CD8-positive, alpha-beta memory T cell (primary cell): Measurements from ENCODE around the gene GTF3A. TPM values are rescaled to one million over a fixed set of nuclear protein-coding genes. Genes with fewer than 3 reads are reported as not detected.

Source experiments
- CTCF ChIA-PET: fragments of 350-600 bp; sonication (Branson Sonifier 250); formaldehyde crosslinking; loops from one replicate; lab custom pipeline; 2021; ENCODE audit warnings: antibody characterized with exemption; lab: Charles Lee
- POLR2A ChIA-PET: fragments of 350-600 bp; sonication (Branson Sonifier 250); formaldehyde crosslinking; loops from one replicate; lab custom pipeline; 2021; ENCODE audit warnings: antibody characterized with exemption; lab: Charles Lee
- DNase-seq, 5 donors: peaks; one replicate each; pipeline versions ENCODE4 v3.0.0 to v3.0.0-alpha.2; 2020 to 2022; ENCODE audit warnings: mixed read lengths in 1 of 5
- H3K27ac ChIP-seq: one replicate; pipeline ENCODE4 v1.7.0; 2013; ENCODE audit warnings: low read depth, mild to moderate bottlenecking, low read length, moderate library complexity
- H3K27me3 ChIP-seq: 2 replicates; pipeline ENCODE4 v1.7.0; 2013; ENCODE audit warnings: low read length, mild to moderate bottlenecking; ENCODE audit not compliant: insufficient read depth, poor library complexity, severe bottlenecking
- H3K36me3 ChIP-seq: 2 replicates; pipeline ENCODE4 v1.7.0; 2013; ENCODE audit warnings: mild to moderate bottlenecking, low read length, moderate library complexity; ENCODE audit not compliant: insufficient read depth
- H3K4me1 ChIP-seq: 2 replicates; pipeline ENCODE4 v1.7.0; 2013; ENCODE audit warnings: mild to moderate bottlenecking, low read length, moderate library complexity; ENCODE audit not compliant: insufficient read depth
- H3K4me3 ChIP-seq: 2 replicates; pipeline ENCODE4 v1.7.0; 2013; ENCODE audit warnings: mild to moderate bottlenecking, low read length
- H3K9me3 ChIP-seq: 2 replicates; pipeline ENCODE4 v1.7.0; 2013; ENCODE audit warnings: mild to moderate bottlenecking, low read length
- H3K27ac Mint-ChIP-seq, 8 donors: one replicate each; pipeline ENCODE4 v1.8.0; 2020 to 2021; ENCODE audit warnings: mixed read lengths in 8 of 8, mild to moderate bottlenecking in 6 of 8, inconsistent platforms in 3 of 8, moderate library complexity in 3 of 8
- H3K27me3 Mint-ChIP-seq, 2 donors: one replicate each; pipeline ENCODE4 v1.8.0; 2020 to 2021; ENCODE audit warnings: mixed read lengths in 2 of 2, mild to moderate bottlenecking in 1 of 2, moderate library complexity in 1 of 2
- H3K36me3 Mint-ChIP-seq, 3 donors: one replicate each; pipeline ENCODE4 v1.8.0; 2020 to 2021; ENCODE audit warnings: mixed read lengths in 3 of 3, inconsistent platforms in 1 of 3, mild to moderate bottlenecking in 1 of 3
- H3K4me1 Mint-ChIP-seq, 3 donors: one replicate each; pipeline ENCODE4 v1.8.0; 2020 to 2021; ENCODE audit warnings: mixed read lengths in 3 of 3, inconsistent platforms in 1 of 3, mild to moderate bottlenecking in 1 of 3
- H3K4me3 Mint-ChIP-seq, 7 donors: one replicate each; pipeline ENCODE4 v1.8.0; 2020 to 2021; ENCODE audit warnings: mixed read lengths in 7 of 7, mild to moderate bottlenecking in 6 of 7, moderate library complexity in 4 of 7, inconsistent platforms in 2 of 7
- H3K9me3 Mint-ChIP-seq, 5 donors: one replicate each; pipeline ENCODE4 v1.8.0; 2020 to 2022; ENCODE audit warnings: mixed read lengths in 5 of 5, mild to moderate bottlenecking in 3 of 5, moderate library complexity in 2 of 5, inconsistent platforms in 1 of 5
- polyA plus RNA-seq: library from polyadenylated mRNA; unstranded; fragments of 300-500 nt; fragmentation: Illumina TruSeq; gene quantifications from one replicate; pipeline ENCODE4 v1.2.3, GENCODE V29; 2021
- total RNA-seq, 2 experiments: library from RNA; stranded (reverse); gene quantifications; one replicate each; pipeline ENCODE4 v1.2.3, GENCODE V29; 2021

The GTF3A gene
- total and polyA plus RNA-seq, 3 experiments from 2014 or later: 296 to 606 (median 323) TPM

DNA sequence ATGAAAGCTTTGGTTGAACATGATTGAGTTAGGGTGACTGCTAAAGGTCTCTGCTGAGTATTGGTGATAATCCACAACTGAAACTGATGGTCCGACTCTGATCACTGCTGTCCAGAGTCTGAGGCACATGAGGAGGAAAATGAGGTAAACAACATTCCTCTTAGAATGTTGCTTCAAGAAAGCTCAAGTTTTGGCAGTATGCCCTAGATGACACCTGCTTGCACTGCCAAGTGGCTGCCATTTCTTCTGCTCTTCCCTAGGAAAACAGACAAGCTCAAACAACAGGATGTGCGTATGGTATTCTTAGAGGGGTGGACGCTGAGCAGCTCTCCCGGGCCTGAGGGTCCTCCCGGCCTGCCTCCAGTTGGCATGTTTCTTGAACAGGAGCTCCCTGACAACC lies 41.2 kb downstream of the GTF3A start:
- H3K4me1 Mint-ChIP-seq: peaks cover 0 to 4% (median 0%) of the 10 kb centered on the region in 3 donors
- no peak overlapping the region for H3K4me3 Mint-ChIP-seq
- Histone ChIP-seq H3K9me3 (no peaks in the 10 kb centered on the region), H3K27ac (no peak overlapping the region), H3K36me3 (no peaks in the 10 kb centered on the region), H3K4me3 (no peak overlapping the region), H3K27me3 (no peaks in the 10 kb centered on the region), H3K4me1 (no peaks in the 10 kb centered on the region)
- H3K27me3 Mint-ChIP-seq: peaks cover 2 to 3% of the 10 kb centered on the region in 2 donors
- ChIA-PET CTCF (interaction anchor here (0.8 kb wide), 1 partner anchor 103 kb away, joined by 3 read pairs; no protein-coding TSS in a partner anchor), POLR2A (no interaction called here)
- no peak for DNase-seq
- H3K27ac Mint-ChIP-seq: peak overlapping the region in 2 of 8 donors; percentile 12 to 33
- H3K36me3 Mint-ChIP-seq: peaks cover 0 to 3% (median 0%) of the 10 kb centered on the region in 3 donors
- H3K9me3 Mint-ChIP-seq: no peaks in the 10 kb centered on the region

DNA sequence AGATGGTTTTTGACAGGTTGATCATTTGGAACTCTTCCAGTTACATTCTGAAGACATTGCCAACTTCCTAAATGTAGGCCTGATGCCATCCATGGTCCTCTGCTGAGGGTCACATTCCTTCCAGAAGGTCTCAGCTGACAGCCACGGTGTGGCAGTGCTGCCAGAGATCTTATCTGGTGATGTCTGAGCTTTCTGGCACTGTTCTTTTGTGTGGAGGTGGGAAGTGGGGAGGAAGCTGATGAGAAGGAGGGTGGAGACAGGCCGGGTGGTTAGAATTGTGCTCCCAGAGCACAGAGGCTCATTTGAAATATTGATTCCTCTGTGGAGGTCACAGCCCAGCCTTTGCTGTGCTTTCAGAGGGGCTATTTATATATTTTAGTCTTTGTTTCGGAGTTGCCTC lies 42.1 kb downstream of the GTF3A start:
- H3K27me3 Mint-ChIP-seq: peaks cover 2 to 3% of the 10 kb centered on the region in 2 donors
- H3K27ac Mint-ChIP-seq: peak overlapping the region in 3 of 8 donors; percentile 43 to 95 (median 49)
- ChIA-PET POLR2A (no interaction called here), CTCF (interaction anchor here (0.8 kb wide), 1 partner anchor 104 kb away, joined by 3 read pairs; no protein-coding TSS in a partner anchor)
- H3K36me3 Mint-ChIP-seq: peaks cover 0 to 3% (median 0%) of the 10 kb centered on the region in 3 donors
- no peak overlapping the region for H3K27ac ChIP-seq
- no peaks in the 10 kb centered on the region for H3K27me3 ChIP-seq
- no peaks in the 10 kb centered on the region for H3K36me3 ChIP-seq
- H3K9me3 Mint-ChIP-seq: no peaks in the 10 kb centered on the region
- no peak overlapping the region for H3K4me3 Mint-ChIP-seq
- peaks cover 0 to 4% (median 0%) of the 10 kb centered on the region in 3 donors for H3K4me1 Mint-ChIP-seq
- DNase-seq: no peak
- no peaks in the 10 kb centered on the region for H3K9me3 ChIP-seq
- H3K4me1 ChIP-seq: no peaks in the 10 kb centered on the region
- H3K4me3 ChIP-seq: no peak overlapping the region

DNA sequence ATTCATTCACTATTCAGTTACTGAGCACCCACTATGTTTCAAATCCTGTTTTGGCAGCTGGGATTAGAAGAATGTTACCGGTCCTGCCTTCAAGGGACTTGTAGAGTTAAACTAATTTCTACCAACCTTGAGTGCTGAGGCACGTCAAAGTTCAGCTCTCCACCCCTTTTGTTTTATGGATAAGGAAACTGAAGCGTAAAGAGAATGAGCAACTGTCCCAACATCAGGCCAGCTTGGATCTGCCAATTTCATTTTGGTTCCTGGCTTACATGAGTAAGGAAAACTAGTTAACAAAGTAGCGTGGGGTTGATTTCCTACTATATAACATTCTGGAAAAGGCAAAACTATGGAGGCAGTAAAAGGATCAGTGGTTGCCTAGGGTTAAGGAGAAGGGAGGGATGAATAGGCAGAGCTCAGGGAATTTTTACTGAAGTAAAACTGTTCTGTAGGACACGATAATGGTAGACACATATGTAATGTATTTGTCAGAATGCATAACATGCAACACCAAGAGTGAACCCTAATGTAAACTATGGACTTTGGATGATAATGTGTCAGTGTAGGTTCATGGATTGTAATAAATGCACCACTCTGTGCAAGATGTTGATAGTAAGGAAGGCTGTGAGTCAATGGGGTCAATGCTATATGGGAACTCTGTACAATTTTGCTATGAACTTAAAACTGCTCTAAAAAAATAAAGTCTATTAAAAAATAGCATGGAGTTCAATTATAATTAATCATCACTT lies 45.8 kb downstream of the GTF3A start:
- Histone ChIP-seq H3K27ac (no peak overlapping the region), H3K4me3 (no peak overlapping the region), H3K36me3 (no peaks in the 10 kb centered on the region), H3K9me3 (no peaks in the 10 kb centered on the region), H3K4me1 (peaks cover 8% of the 10 kb centered on the region), H3K27me3 (no peaks in the 10 kb centered on the region)
- POLR2A ChIA-PET: no interaction called here
- Mint-ChIP-seq H3K36me3 (peaks cover 0 to 3% (median 0%) of the 10 kb centered on the region in 3 donors), H3K27me3 (peaks cover 0 to 2% of the 10 kb centered on the region in 2 donors), H3K4me1 (peaks cover 13 to 17% (median 15%) of the 10 kb centered on the region in 3 donors), H3K9me3 (no peaks in the 10 kb centered on the region), H3K4me3 (no peak overlapping the region), H3K27ac (no peak overlapping the region)
- DNase-seq: no peak
- CTCF ChIA-PET: no interaction called here

DNA sequence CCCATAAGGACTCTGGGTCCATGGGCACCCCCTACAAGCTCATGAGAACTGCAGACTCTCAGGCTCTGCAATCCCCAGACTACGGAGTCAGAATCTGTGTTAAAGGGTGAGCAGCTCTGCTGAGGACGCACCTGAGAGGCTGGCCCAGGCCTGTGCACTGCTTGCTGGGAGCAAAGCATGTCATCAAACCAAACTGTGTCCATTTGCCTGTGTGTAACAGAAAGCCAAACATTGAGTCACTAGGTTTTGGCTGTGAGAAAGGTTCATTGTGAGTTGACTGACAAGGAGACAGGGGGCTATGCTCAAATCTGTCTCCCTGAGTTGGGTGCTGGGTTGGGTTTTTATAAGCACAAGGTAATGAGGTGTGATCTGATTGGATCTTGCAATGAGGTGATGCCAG lies 48.0 kb downstream of the GTF3A start:
- POLR2A ChIA-PET: interaction anchor here (0.6 kb wide), 1 partner anchor 16 kb away, joined by 3 read pairs; no protein-coding TSS in a partner anchor
- H3K4me3 ChIP-seq: no peak overlapping the region

DNA sequence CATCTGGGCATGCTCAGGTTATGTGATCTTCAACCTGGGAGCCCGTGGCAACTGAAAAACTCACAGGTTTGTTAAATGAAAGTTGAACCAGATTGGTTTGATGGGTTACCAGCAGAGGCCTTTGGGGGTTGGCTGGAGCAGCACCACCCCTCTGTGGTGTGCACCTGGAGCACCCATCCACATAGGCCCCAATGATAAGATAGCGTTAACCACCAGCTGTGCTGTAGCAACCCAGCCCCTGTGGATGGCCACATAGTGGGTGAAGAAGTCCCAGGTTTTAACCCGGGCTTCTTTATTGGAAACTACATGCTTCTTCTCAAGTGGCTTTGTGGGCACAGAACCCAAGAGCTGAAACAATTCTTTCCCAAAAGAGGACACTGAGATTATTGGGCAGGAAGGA lies 48.5 kb downstream of the GTF3A start:
- Histone ChIP-seq H3K4me1 (peaks cover 14% of the 10 kb centered on the region), H3K27me3 (no peaks in the 10 kb centered on the region), H3K27ac (no peak overlapping the region), H3K4me3 (no peak overlapping the region), H3K36me3 (no peaks in the 10 kb centered on the region), H3K9me3 (no peaks in the 10 kb centered on the region)
- ChIA-PET POLR2A (no interaction called here), CTCF (no interaction called here)
- no peaks in the 10 kb centered on the region for H3K36me3 Mint-ChIP-seq
- H3K27ac Mint-ChIP-seq: peak overlapping the region in 5 of 8 donors; percentile 17 to 93 (median 66)
- H3K4me3 Mint-ChIP-seq: peak overlapping the region in 1 of 7 donors; percentile 69
- peaks cover 17 to 25% (median 20%) of the 10 kb centered on the region in 3 donors for H3K4me1 Mint-ChIP-seq
- H3K27me3 Mint-ChIP-seq: peaks cover 0 to 6% of the 10 kb centered on the region in 2 donors
- peak in 1 of 5 donors; percentile 21 for DNase-seq
- H3K9me3 Mint-ChIP-seq: no peaks in the 10 kb centered on the region

More for the DNA sequence above, 48.0 kb downstream of the GTF3A start:
- Histone ChIP-seq H3K27ac (no peak overlapping the region), H3K4me1 (peaks cover 14% of the 10 kb centered on the region), H3K36me3 (no peaks in the 10 kb centered on the region), H3K9me3 (no peaks in the 10 kb centered on the region), H3K27me3 (no peaks in the 10 kb centered on the region)
- peak overlapping the region in 1 of 7 donors; percentile 69 for H3K4me3 Mint-ChIP-seq
- no peaks in the 10 kb centered on the region for H3K36me3 Mint-ChIP-seq
- no peaks in the 10 kb centered on the region for H3K9me3 Mint-ChIP-seq
- CTCF ChIA-PET: no interaction called here
- H3K27ac Mint-ChIP-seq: peak overlapping the region in 3 of 8 donors; percentile 17 to 95 (median 76)
- H3K27me3 Mint-ChIP-seq: peaks cover 0 to 6% of the 10 kb centered on the region in 2 donors
- DNase-seq: no peak
- H3K4me1 Mint-ChIP-seq: peaks cover 15 to 21% (median 17%) of the 10 kb centered on the region in 3 donors

DNA sequence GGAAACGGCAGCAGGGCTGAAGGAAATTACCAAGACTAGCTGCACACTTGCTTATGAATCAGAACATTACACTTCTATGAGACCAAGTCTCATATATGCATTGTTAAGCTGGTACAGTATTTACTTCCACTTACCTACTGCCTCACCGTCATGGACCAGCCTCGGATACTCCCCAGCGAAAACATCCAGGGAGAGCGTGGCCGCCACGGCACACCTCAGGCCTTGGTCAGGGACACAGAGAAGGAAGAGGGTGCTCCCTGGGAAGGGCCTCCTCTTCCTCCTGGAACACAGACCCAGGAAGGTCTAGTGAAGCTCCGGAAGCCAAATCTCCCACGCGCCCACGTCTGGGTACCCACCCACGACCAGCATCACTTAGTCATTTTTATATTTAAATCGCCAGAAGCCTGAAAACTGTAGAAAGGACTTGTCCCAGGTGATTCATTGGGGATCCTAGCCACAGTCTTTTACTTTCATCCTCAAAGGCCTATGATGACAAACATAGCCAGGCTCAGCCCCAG lies 50.4 kb downstream of the GTF3A start:
- no peaks in the 10 kb centered on the region for H3K36me3 Mint-ChIP-seq
- no peaks in the 10 kb centered on the region for H3K27me3 ChIP-seq
- CTCF ChIA-PET: interaction anchor here (0.7 kb wide), 1 partner anchor 13 kb away, joined by 3 read pairs; no protein-coding TSS in a partner anchor
- H3K9me3 Mint-ChIP-seq: no peaks in the 10 kb centered on the region
- peaks cover 0 to 15% of the 10 kb centered on the region in 2 donors for H3K27me3 Mint-ChIP-seq
- no peaks in the 10 kb centered on the region for H3K36me3 ChIP-seq
- no peak overlapping the region for H3K4me3 ChIP-seq
- POLR2A ChIA-PET: no interaction called here
- no peak overlapping the region for H3K4me3 Mint-ChIP-seq
- no peak overlapping the region for H3K27ac ChIP-seq
- no peaks in the 10 kb centered on the region for H3K9me3 ChIP-seq
- no peak for DNase-seq
- H3K27ac Mint-ChIP-seq: no peak overlapping the region
- H3K4me1 Mint-ChIP-seq: peaks cover 17 to 29% (median 24%) of the 10 kb centered on the region in 3 donors
- peaks cover 14% of the 10 kb centered on the region for H3K4me1 ChIP-seq

DNA sequence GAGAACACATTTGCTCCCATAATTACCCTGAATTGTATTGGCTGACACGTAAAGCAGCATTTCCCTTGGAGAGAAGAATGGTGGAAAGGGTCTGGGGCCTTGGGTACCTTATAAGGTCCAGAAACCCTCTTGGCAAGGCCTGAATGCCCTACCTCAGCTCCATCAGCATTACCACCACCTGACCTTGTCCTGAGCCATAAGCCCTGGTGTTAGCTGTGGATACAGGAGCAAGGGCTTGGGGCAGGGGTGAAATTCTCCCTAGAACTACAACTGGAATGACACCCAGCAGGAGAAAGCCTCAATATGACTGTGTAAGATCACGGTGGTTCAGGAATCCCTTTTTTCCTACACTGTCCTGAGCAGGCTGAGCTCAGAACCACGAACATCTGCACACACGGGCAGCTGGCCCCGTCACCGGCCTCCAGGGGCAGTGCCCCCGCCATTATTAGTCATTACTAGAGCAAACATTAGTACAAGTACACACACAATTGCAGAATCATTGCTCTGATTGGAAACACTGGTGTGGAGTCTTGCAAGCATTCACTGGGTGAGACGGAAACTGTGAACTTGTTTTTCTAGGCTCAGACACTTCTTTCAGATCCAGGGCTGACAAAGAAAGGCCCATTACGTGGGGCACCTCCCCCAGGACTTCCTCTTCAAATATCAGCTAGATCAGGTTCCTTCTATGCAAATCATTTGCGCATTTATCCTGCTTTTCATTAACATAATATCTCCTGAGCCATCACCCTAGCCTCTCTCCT lies 52.7 kb downstream of the GTF3A start:
- Mint-ChIP-seq H3K4me1 (peaks cover 17 to 29% (median 24%) of the 10 kb centered on the region in 3 donors), H3K9me3 (peaks cover 0 to 5% (median 1%) of the 10 kb centered on the region in 5 donors), H3K27ac (peak overlapping the region in 4 of 8 donors; percentile 12 to 75 (median 20)), H3K4me3 (peak overlapping the region in 1 of 7 donors; percentile 4), H3K27me3 (peaks cover 4 to 24% of the 10 kb centered on the region in 2 donors), H3K36me3 (peaks cover 0 to 3% (median 0%) of the 10 kb centered on the region in 3 donors)
- CTCF ChIA-PET: no interaction called here
- Histone ChIP-seq H3K9me3 (peaks cover 4% of the 10 kb centered on the region), H3K4me1 (peaks cover 14% of the 10 kb centered on the region), H3K36me3 (no peaks in the 10 kb centered on the region), H3K27ac (no peak overlapping the region), H3K4me3 (no peak overlapping the region), H3K27me3 (no peaks in the 10 kb centered on the region)
- DNase-seq: no peak
- POLR2A ChIA-PET: no interaction called here
